ENCODE measurements around the gene ENOX1.

The ENOX1 gene

DNA sequence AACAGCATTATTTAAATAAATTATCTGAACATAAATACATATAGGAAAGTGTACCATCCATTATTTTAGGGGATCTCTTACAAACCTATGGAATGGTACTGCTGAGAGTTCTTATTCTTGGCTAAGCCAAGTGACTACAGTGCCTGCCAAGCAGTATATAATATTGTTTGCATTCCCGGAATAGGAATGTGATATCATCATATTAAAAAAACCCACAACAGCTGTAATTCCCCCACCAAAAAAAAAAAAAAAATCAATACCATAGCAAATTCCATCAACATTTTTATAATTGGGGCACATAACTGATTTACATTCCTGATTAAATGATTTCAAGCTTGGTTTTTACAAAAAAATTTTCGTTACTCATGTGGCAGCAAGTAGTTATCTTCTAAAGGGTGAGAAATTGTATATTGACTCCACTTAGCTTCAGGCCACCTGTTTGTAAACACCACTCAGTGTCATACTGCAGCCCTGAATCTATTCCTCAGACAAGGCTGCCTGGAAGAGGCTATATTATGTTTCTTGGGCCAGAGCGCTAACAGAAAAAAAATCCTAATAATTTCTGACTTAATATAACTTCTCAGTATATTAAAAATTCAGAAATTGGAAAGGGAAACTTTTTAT is 485.3 kb downstream of the ENOX1 start:
- H3K9me3 ChIP-seq (ENCODE audit: low read length), result no peaks in the 10 kb centered on the region
- H3K27me3 ChIP-seq (ENCODE audit: control insufficient read depth in 1 of 2, insufficient read depth in 2 of 2, low read length in 2 of 2), result no peaks in the 10 kb centered on the region
- H3K4me3 ChIP-seq (ENCODE audit: low read depth in 1 of 2, low read length in 2 of 2), result no peak overlapping the region
- H3K36me3 ChIP-seq (ENCODE audit: insufficient read depth, low read length), result no peaks in the 10 kb centered on the region
- H3K9ac ChIP-seq (ENCODE audit: low read length), result no peak overlapping the region
- peak overlapping the region; percentile 39 for H3K27ac ChIP-seq (ENCODE audit: low read depth, low read length)
- H3K4me1 ChIP-seq (ENCODE audit: insufficient read depth, low read length), result peaks cover 66% of the 10 kb centered on the region

- H3K9me3 ChIP-seq (ENCODE audit: low read length), result no peaks in the 10 kb centered on the region
- no peak overlapping the region for H3K9ac ChIP-seq (ENCODE audit: low read length)
- H3K4me3 ChIP-seq (ENCODE audit: low read depth in 1 of 2, low read length in 2 of 2), result no peak overlapping the region
- H3K27me3 ChIP-seq (ENCODE audit: control insufficient read depth in 1 of 2, insufficient read depth in 2 of 2, low read length in 2 of 2), result no peaks in the 10 kb centered on the region
- H3K36me3 ChIP-seq (ENCODE audit: insufficient read depth, low read length), result no peaks in the 10 kb centered on the region
- H3K4me1 ChIP-seq (ENCODE audit: insufficient read depth, low read length), result peaks cover 61% of the 10 kb centered on the region
- peak overlapping the region; percentile 39 for H3K27ac ChIP-seq (ENCODE audit: low read depth, low read length)
Observed at GRCh38 chr13:43300865-43301264, 485.9 kb downstream of the ENOX1 start.

GRCh38 chr13:43299374-43299773 is 487.4 kb downstream of the ENOX1 start:
- Histone ChIP-seq H3K4me1 (ENCODE audit: insufficient read depth, low read length) (peaks cover 61% of the 10 kb centered on the region), H3K9me3 (ENCODE audit: low read length) (no peaks in the 10 kb centered on the region), H3K27me3 (ENCODE audit: control insufficient read depth in 1 of 2, insufficient read depth in 2 of 2, low read length in 2 of 2) (no peaks in the 10 kb centered on the region), H3K4me3 (ENCODE audit: low read depth in 1 of 2, low read length in 2 of 2) (no peak overlapping the region), H3K9ac (ENCODE audit: low read length) (no peak overlapping the region), H3K36me3 (ENCODE audit: insufficient read depth, low read length) (no peaks in the 10 kb centered on the region), H3K27ac (ENCODE audit: low read depth, low read length) (no peak overlapping the region)

GRCh38 chr13:43298816-43299215 is 488.0 kb downstream of the ENOX1 start:
- H3K36me3 ChIP-seq (ENCODE audit: insufficient read depth, low read length), result no peaks in the 10 kb centered on the region
- no peak overlapping the region for H3K9ac ChIP-seq (ENCODE audit: low read length)
- H3K4me3 ChIP-seq (ENCODE audit: low read depth in 1 of 2, low read length in 2 of 2), result peak overlapping the region in 1 of 2 donors; percentile 12
- H3K27ac ChIP-seq (ENCODE audit: low read depth, low read length), result no peak overlapping the region
- H3K27me3 ChIP-seq (ENCODE audit: control insufficient read depth in 1 of 2, insufficient read depth in 2 of 2, low read length in 2 of 2), result no peaks in the 10 kb centered on the region
- peaks cover 60% of the 10 kb centered on the region for H3K4me1 ChIP-seq (ENCODE audit: insufficient read depth, low read length)
- no peaks in the 10 kb centered on the region for H3K9me3 ChIP-seq (ENCODE audit: low read length)

- no peak overlapping the region for H3K27ac ChIP-seq (ENCODE audit: low read depth, low read length)
- no peaks in the 10 kb centered on the region for H3K36me3 ChIP-seq (ENCODE audit: insufficient read depth, low read length)
- H3K4me3 ChIP-seq (ENCODE audit: low read depth in 1 of 2, low read length in 2 of 2), result peak overlapping the region in 1 of 2 donors; percentile 12
- no peak overlapping the region for H3K9ac ChIP-seq (ENCODE audit: low read length)
- peaks cover 53% of the 10 kb centered on the region for H3K4me1 ChIP-seq (ENCODE audit: insufficient read depth, low read length)
- no peaks in the 10 kb centered on the region for H3K9me3 ChIP-seq (ENCODE audit: low read length)
- H3K27me3 ChIP-seq (ENCODE audit: control insufficient read depth in 1 of 2, insufficient read depth in 2 of 2, low read length in 2 of 2), result no peaks in the 10 kb centered on the region
Observed at GRCh38 chr13:43297967-43298678, 488.6 kb downstream of the ENOX1 start.

GRCh38 chr13:43295825-43296564 is 490.8 kb downstream of the ENOX1 start:
- Histone ChIP-seq H3K4me1 (ENCODE audit: insufficient read depth, low read length) (peaks cover 57% of the 10 kb centered on the region), H3K36me3 (ENCODE audit: insufficient read depth, low read length) (no peaks in the 10 kb centered on the region), H3K27me3 (ENCODE audit: control insufficient read depth in 1 of 2, insufficient read depth in 2 of 2, low read length in 2 of 2) (no peaks in the 10 kb centered on the region), H3K9ac (ENCODE audit: low read length) (no peak overlapping the region), H3K27ac (ENCODE audit: low read depth, low read length) (no peak overlapping the region), H3K9me3 (ENCODE audit: low read length) (no peaks in the 10 kb centered on the region), H3K4me3 (ENCODE audit: low read depth in 1 of 2, low read length in 2 of 2) (no peak overlapping the region)

- no peaks in the 10 kb centered on the region for H3K27me3 ChIP-seq (ENCODE audit: control insufficient read depth in 1 of 2, insufficient read depth in 2 of 2, low read length in 2 of 2)
- H3K4me3 ChIP-seq (ENCODE audit: low read depth in 1 of 2, low read length in 2 of 2), result no peak overlapping the region
- no peaks in the 10 kb centered on the region for H3K36me3 ChIP-seq (ENCODE audit: insufficient read depth, low read length)
- no peaks in the 10 kb centered on the region for H3K9me3 ChIP-seq (ENCODE audit: low read length)
- H3K9ac ChIP-seq (ENCODE audit: low read length), result no peak overlapping the region
- H3K27ac ChIP-seq (ENCODE audit: low read depth, low read length), result no peak overlapping the region
- H3K4me1 ChIP-seq (ENCODE audit: insufficient read depth, low read length), result peaks cover 51% of the 10 kb centered on the region
Observed at GRCh38 chr13:43295321-43295720, 491.5 kb downstream of the ENOX1 start.

DNA sequence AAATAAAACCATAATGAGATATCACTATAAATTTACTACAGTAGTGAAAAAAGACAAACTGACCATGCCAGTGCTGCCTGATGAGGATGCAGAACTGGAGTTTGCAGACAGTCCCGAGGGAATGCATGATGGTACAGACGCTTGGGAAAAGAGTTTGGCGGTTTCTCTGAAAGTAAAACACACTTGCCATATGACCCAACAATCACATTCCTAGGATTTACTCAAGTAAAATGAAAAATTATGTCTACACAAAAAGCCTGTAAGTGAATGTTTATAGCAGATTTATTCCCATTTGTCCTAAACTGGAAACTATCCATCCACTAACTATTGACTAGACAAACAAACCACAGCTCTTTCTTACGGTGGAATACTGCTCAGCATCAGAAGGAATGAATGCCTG is 492.4 kb downstream of the ENOX1 start:
- peaks cover 52% of the 10 kb centered on the region for H3K4me1 ChIP-seq (ENCODE audit: insufficient read depth, low read length)
- no peaks in the 10 kb centered on the region for H3K9me3 ChIP-seq (ENCODE audit: low read length)
- no peak overlapping the region for H3K27ac ChIP-seq (ENCODE audit: low read depth, low read length)
- no peak overlapping the region for H3K9ac ChIP-seq (ENCODE audit: low read length)
- no peaks in the 10 kb centered on the region for H3K27me3 ChIP-seq (ENCODE audit: control insufficient read depth in 1 of 2, insufficient read depth in 2 of 2, low read length in 2 of 2)
- no peak overlapping the region for H3K4me3 ChIP-seq (ENCODE audit: low read depth in 1 of 2, low read length in 2 of 2)
- H3K36me3 ChIP-seq (ENCODE audit: insufficient read depth, low read length), result no peaks in the 10 kb centered on the region

DNA sequence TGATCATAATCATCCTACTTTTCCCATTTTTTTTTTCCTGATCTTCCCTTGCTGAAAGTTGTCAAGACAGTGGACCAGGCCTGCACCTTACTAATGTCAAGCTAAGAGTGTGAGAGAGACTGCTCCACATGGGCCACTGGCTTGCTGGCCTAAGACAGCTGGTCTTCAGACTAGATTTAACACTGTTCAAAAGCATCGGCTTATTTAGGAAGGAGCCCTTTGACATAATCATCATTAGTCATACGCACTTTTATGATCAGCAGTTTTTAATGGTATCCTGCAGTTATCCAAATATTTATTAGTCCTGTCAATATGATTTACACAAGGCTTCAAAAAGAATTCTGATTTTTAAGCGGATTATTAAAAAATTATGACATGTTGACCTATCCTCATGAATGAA is 492.8 kb downstream of the ENOX1 start:
- Histone ChIP-seq H3K4me3 (ENCODE audit: low read depth in 1 of 2, low read length in 2 of 2) (no peak overlapping the region), H3K9me3 (ENCODE audit: low read length) (no peaks in the 10 kb centered on the region), H3K27me3 (ENCODE audit: control insufficient read depth in 1 of 2, insufficient read depth in 2 of 2, low read length in 2 of 2) (no peaks in the 10 kb centered on the region), H3K4me1 (ENCODE audit: insufficient read depth, low read length) (peaks cover 49% of the 10 kb centered on the region), H3K27ac (ENCODE audit: low read depth, low read length) (no peak overlapping the region), H3K9ac (ENCODE audit: low read length) (no peak overlapping the region), H3K36me3 (ENCODE audit: insufficient read depth, low read length) (no peaks in the 10 kb centered on the region)

DNA sequence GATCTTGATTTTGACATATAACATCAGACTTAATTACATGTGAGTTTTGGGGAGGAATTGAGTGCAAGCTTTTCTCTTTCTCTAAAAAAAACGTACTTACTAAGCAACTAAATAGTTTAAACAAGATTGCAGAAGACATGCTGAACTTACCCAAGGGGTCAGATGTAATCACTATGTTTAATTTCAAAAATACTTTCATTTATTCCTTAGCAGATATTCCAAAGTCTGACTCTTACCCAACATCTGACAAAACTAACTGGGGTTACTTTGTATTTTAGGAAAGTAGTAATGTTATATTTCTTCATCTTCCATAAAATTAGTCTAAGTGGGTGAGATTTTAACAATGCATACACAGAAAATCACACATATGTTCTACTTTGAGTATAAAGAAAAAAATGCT is 493.2 kb downstream of the ENOX1 start:
- Histone ChIP-seq H3K36me3 (ENCODE audit: insufficient read depth, low read length) (no peaks in the 10 kb centered on the region), H3K4me3 (ENCODE audit: low read depth in 1 of 2, low read length in 2 of 2) (no peak overlapping the region), H3K9me3 (ENCODE audit: low read length) (no peaks in the 10 kb centered on the region), H3K4me1 (ENCODE audit: insufficient read depth, low read length) (peaks cover 44% of the 10 kb centered on the region), H3K27ac (ENCODE audit: low read depth, low read length) (no peak overlapping the region), H3K27me3 (ENCODE audit: control insufficient read depth in 1 of 2, insufficient read depth in 2 of 2, low read length in 2 of 2) (no peaks in the 10 kb centered on the region), H3K9ac (ENCODE audit: low read length) (no peak overlapping the region)

- Histone ChIP-seq H3K4me1 (ENCODE audit: insufficient read depth, low read length) (peaks cover 39% of the 10 kb centered on the region), H3K36me3 (ENCODE audit: insufficient read depth, low read length) (no peaks in the 10 kb centered on the region), H3K27me3 (ENCODE audit: control insufficient read depth in 1 of 2, insufficient read depth in 2 of 2, low read length in 2 of 2) (no peaks in the 10 kb centered on the region), H3K27ac (ENCODE audit: low read depth, low read length) (no peak overlapping the region), H3K9ac (ENCODE audit: low read length) (no peak overlapping the region), H3K4me3 (ENCODE audit: low read depth in 1 of 2, low read length in 2 of 2) (no peak overlapping the region), H3K9me3 (ENCODE audit: low read length) (no peaks in the 10 kb centered on the region)
Observed at GRCh38 chr13:43293008-43293407, 493.8 kb downstream of the ENOX1 start.
